Left ventricle myocardium inferior (tissue), 1 donor: Measurements from ENCODE around the gene IKBKE. TPM values are rescaled to one million over a fixed set of nuclear protein-coding genes. Genes with fewer than 3 reads are reported as not detected.

ENCODE experiments used
- DNase-seq: peaks from one replicate; pipeline ENCODE4 v3.0.0-alpha.2; 2020
- H3K27ac ChIP-seq: fragments of 200-600 bp; replicated peaks from 2 replicates; pipeline ENCODE4 v1.8.0; 2021
- H3K27me3 ChIP-seq: fragments of 200-600 bp; 2 replicates; pipeline ENCODE4 v1.8.0; 2021; ENCODE audit warnings: low read depth
- H3K36me3 ChIP-seq: fragments of 200-600 bp; 2 replicates; pipeline ENCODE4 v1.8.0; 2021
- H3K4me1 ChIP-seq: fragments of 200-600 bp; 2 replicates; pipeline ENCODE4 v1.8.0; 2021
- H3K4me3 ChIP-seq: fragments of 200-600 bp; 2 replicates; pipeline ENCODE4 v1.8.0; 2021; ENCODE audit warnings: mild to moderate bottlenecking, moderate library complexity
- H3K9me3 ChIP-seq: fragments of 200-600 bp; replicated peaks from 2 replicates; pipeline ENCODE4 v1.8.0; 2021
- intact Hi-C: fragments of 100-400 bp; cut with micrococcal nuclease; formaldehyde crosslinking; loops from one replicate; pipeline ENCODE4 v1.11.0; 2022
- total RNA-seq: library from RNA; stranded (reverse); fragmentation: NEBNext Ultra II Directional; extraction: Animal tissue kit (Norgen Biotek cat#: 25700); gene quantifications from one replicate; pipeline ENCODE4 v1.2.1, GENCODE V29; 2021
- TF ChIP-seq, protein P1 (sequence below): fragments of 200-600 bp; IDR thresholded peaks from 2 replicates; pipeline ENCODE4 v1.8.0; 2021; ENCODE audit warnings: antibody characterized with exemption, mild to moderate bottlenecking, borderline replicate concordance
- donor health status: DM: no; HTN: yes; CAD: no; lungs with severe emphysema.

Gene IKBKE
- total RNA-seq, 1 donor from 2014 or later: 0.80 TPM

- DNase-seq: no peak
- intact Hi-C loops: no loop called here
- Histone ChIP-seq H3K4me1 (peaks cover 40% of the 10 kb centered on the region), H3K9me3 (no peaks in the 10 kb centered on the region), H3K36me3 (no peaks in the 10 kb centered on the region), H3K27me3 (peaks cover 30% of the 10 kb centered on the region), H3K4me3 (peak overlapping the region; percentile 66), H3K27ac (no peak overlapping the region)
- TF ChIP-seq, protein P1, sequence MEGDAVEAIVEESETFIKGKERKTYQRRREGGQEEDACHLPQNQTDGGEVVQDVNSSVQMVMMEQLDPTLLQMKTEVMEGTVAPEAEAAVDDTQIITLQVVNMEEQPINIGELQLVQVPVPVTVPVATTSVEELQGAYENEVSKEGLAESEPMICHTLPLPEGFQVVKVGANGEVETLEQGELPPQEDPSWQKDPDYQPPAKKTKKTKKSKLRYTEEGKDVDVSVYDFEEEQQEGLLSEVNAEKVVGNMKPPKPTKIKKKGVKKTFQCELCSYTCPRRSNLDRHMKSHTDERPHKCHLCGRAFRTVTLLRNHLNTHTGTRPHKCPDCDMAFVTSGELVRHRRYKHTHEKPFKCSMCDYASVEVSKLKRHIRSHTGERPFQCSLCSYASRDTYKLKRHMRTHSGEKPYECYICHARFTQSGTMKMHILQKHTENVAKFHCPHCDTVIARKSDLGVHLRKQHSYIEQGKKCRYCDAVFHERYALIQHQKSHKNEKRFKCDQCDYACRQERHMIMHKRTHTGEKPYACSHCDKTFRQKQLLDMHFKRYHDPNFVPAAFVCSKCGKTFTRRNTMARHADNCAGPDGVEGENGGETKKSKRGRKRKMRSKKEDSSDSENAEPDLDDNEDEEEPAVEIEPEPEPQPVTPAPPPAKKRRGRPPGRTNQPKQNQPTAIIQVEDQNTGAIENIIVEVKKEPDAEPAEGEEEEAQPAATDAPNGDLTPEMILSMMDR: no peak
These were observed 804 bp upstream of the IKBKE start for GRCh38 chr1:206469411-206469932.

DNA sequence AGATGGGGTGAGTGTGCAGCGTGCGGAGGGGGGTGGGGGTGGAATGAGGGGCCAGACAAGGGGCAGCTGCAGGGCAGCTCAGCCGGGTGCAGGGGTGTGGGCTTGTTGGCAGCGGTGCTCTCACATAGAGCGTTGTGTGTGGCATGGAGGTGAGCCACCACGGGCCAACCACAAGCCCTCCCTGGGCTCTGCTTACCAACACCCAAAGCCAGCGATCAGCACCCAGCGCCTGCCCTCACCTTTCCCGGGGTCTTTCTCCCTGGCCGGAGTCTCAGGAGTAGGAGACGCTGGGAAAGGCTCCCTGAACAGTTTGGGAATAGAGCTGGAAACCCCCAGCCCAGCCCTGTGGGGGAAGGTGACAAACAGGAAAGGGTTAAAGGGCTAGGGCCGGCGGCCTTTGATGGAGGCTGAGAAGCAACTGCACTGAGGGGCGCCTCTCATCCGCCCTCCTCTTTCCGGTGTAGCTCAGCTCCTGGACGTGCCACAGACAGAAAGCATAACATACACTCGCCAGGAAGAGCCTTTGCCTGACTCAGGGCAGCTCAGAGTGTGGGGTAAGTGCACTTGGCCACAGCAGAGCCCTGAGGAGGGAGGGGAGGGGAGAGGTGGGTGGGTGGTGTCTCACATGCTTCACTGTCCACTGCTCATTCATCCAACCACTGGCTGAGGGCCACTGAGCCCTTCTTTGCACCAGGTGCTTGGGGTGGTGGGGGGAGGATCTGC, 577 bp downstream of the IKBKE start:
- Histone ChIP-seq H3K27me3 (peaks cover 30% of the 10 kb centered on the region), H3K4me3 (peak overlapping the region; percentile 66), H3K4me1 (peaks cover 35% of the 10 kb centered on the region), H3K27ac (no peak overlapping the region), H3K9me3 (no peaks in the 10 kb centered on the region), H3K36me3 (no peaks in the 10 kb centered on the region)
- DNase-seq: no peak
- TF ChIP-seq, protein P1: no peak
- intact Hi-C loops: no loop called here

- intact Hi-C loops: no loop called here
- H3K27ac ChIP-seq: no peak overlapping the region
These were observed 1.1 kb downstream of the IKBKE start for GRCh38 chr1:206471415-206471801.

DNA sequence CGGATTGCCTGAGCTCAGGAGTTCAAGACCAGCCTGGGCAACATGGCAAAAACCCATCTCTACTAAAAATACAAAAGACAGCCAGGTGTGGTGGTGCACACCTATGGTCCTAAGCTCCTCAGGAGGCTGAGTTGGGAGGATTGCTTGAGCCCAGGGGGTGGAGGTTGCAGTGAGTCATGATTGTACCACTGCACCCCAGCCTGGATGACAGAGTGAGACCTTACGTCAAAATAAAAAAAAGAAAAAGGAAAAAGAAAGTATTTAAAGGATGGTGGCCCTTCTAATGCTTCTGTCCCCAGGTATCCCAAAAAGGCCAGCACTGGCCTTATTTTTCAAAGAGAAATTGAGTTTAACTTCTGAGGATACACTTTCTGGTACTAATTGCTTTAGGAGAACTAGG, 1.7 kb downstream of the IKBKE start:
- H3K27ac ChIP-seq: no peak overlapping the region
- intact Hi-C loops: no loop called here
- no peak overlapping the region for H3K4me3 ChIP-seq

More at GRCh38 chr1:206471415-206471801, 1.1 kb downstream of the IKBKE start:
- TF ChIP-seq, protein P1: no peak
- DNase-seq: no peak
- Histone ChIP-seq H3K27me3 (peaks cover 30% of the 10 kb centered on the region), H3K4me1 (peaks cover 35% of the 10 kb centered on the region), H3K4me3 (peak overlapping the region; percentile 66), H3K9me3 (no peaks in the 10 kb centered on the region), H3K36me3 (no peaks in the 10 kb centered on the region)

DNA sequence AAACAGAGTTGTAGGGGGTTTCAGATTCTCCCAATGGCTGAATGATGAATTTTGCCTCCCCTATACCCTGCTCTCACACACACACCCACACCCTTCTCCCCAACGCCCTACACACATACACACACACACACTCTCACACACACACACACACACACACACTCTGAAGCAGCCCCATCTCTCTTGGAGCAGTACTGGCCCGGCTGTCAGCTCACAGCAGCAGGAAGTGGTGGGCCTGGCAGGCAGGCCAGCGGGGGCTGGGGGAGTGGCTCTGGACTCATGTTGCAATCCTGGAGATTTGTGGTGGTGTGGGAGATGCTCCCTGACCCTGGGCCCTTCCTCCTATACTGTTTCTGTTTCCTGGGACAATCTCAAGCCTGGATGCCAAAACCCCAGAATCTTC, 2.2 kb downstream of the IKBKE start:
- intact Hi-C loops: no loop called here
- H3K4me3 ChIP-seq: no peak overlapping the region
- TF ChIP-seq, protein P1: no peak
- DNase-seq: no peak
- no peak overlapping the region for H3K27ac ChIP-seq
- H3K9me3 ChIP-seq: no peaks in the 10 kb centered on the region
- peaks cover 31% of the 10 kb centered on the region for H3K4me1 ChIP-seq
- H3K36me3 ChIP-seq: no peaks in the 10 kb centered on the region
- peaks cover 19% of the 10 kb centered on the region for H3K27me3 ChIP-seq

More for the DNA sequence above, 1.7 kb downstream of the IKBKE start:
- no peaks in the 10 kb centered on the region for H3K9me3 ChIP-seq
- H3K36me3 ChIP-seq: no peaks in the 10 kb centered on the region
- H3K27me3 ChIP-seq: peaks cover 23% of the 10 kb centered on the region
- TF ChIP-seq, protein P1: no peak
- H3K4me1 ChIP-seq: peaks cover 35% of the 10 kb centered on the region
- DNase-seq: no peak
